Prostate gland (tissue), 2 donors: ENCODE data around the gene PACSIN1. TPM values are rescaled to one million over a fixed set of nuclear protein-coding genes. Genes with fewer than 3 reads are reported as not detected.

ENCODE experiments used
- DNase-seq: peaks from one replicate; pipeline ENCODE4 v3.0.0-alpha.2; 2019; ENCODE audit warnings: low spot score
- H3K27ac ChIP-seq, 2 donors: fragments of 200-600 bp; sonication (generic); 2 replicates each; pipeline ENCODE4 v1.5.1; 2017 to 2019
- H3K27me3 ChIP-seq: fragments of 200-600 bp; sonication (generic); replicated peaks from 2 replicates; pipeline ENCODE4 v1.5.1; 2019; ENCODE audit not compliant: insufficient read depth
- H3K36me3 ChIP-seq, 2 donors: fragments of 200-600 bp; sonication (generic); 1 replicate in 1 of 2; 2 replicates in 1 of 2; pipeline versions ENCODE4 v1.5.1 to v1.8.1; 2017 to 2019
- H3K4me1 ChIP-seq: fragments of 200-600 bp; sonication (generic); replicated peaks from 2 replicates; pipeline ENCODE4 v1.5.1; 2019
- H3K4me3 ChIP-seq, 2 donors: fragments of 200-600 bp; sonication (generic); 2 replicates each; pipeline ENCODE4 v1.5.1; 2017 to 2019
- H3K9me3 ChIP-seq: fragments of 200-600 bp; sonication (generic); 2 replicates; pipeline ENCODE4 v1.5.1; 2017
- POLR2A ChIP-seq: fragments of 450-650 bp; IDR thresholded peaks from one replicate; pipeline ENCODE4 v1.6.1; 2016; ENCODE audit warnings: antibody characterized with exemption, mild to moderate bottlenecking
- POLR2AphosphoS5 ChIP-seq: sonication (generic); formaldehyde crosslinking; IDR thresholded peaks from one replicate; pipeline ENCODE4 v1.6.1; 2017; ENCODE audit warnings: antibody characterized with exemption
- WGBS: methylation state at CpG from one replicate; pipeline ENCODE4 v1.1.5; 2018; 5-methylcytosine and 5-hydroxymethylcytosine counted together
- intact Hi-C: fragments of 100-400 bp; cut with DNase I; formaldehyde crosslinking; loops from one replicate; pipeline ENCODE4 v1.14.2; 2022
- total RNA-seq, 2 donors: library from RNA; depleted of rRNA; stranded (reverse); fragments of >200 nt; gene quantifications; one replicate each; pipeline ENCODE4 v1.1.0, GENCODE V29; 2016
- TF ChIP-seq, protein P1 (sequence below), 4 experiments: fragments of 200-600 bp in 2 of 4; fragments of 450-650 bp in 2 of 4; sonication (generic) in 2 of 4; IDR thresholded peaks; 1 replicate in 3 of 4; 2 replicates in 1 of 4; pipeline ENCODE4 v1.5.1; 2016 to 2019; ENCODE audit warnings: antibody characterized with exemption in 4 of 4, mild to moderate bottlenecking in 2 of 4, moderate library complexity in 2 of 4

Gene PACSIN1
- total RNA-seq, 2 donors from 2014 or later: 0.32 to 0.57 TPM

DNA sequence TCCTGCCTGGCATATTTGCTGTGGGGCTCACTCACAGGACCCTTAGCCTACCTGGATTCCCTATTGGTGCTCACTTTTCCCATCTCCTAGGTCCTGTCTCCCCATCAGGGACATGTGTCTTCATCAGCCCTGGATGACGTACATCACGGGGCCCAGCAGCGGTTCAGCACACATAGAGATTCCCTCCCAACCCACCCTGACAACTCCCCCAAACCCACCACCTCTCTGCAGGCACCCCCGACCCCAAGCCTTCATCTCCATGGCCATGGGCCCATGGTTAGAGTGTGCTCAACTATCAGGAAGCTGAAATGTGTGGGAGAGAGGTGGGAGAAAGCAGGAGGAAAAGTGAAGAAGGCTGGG lies 115.7 kb downstream of the PACSIN1 start:
- H3K4me3 ChIP-seq: no peak overlapping the region
- intact Hi-C loops: no loop called here
- TF ChIP-seq POLR2A (no peak), POLR2AphosphoS5 (no peak)
- TF ChIP-seq, protein P1, sequence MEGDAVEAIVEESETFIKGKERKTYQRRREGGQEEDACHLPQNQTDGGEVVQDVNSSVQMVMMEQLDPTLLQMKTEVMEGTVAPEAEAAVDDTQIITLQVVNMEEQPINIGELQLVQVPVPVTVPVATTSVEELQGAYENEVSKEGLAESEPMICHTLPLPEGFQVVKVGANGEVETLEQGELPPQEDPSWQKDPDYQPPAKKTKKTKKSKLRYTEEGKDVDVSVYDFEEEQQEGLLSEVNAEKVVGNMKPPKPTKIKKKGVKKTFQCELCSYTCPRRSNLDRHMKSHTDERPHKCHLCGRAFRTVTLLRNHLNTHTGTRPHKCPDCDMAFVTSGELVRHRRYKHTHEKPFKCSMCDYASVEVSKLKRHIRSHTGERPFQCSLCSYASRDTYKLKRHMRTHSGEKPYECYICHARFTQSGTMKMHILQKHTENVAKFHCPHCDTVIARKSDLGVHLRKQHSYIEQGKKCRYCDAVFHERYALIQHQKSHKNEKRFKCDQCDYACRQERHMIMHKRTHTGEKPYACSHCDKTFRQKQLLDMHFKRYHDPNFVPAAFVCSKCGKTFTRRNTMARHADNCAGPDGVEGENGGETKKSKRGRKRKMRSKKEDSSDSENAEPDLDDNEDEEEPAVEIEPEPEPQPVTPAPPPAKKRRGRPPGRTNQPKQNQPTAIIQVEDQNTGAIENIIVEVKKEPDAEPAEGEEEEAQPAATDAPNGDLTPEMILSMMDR (IDR thresholded peaks at IDR 0.05): no peak
- H3K9me3 ChIP-seq: no peaks in the 10 kb centered on the region
- H3K27ac ChIP-seq: no peak overlapping the region
- WGBS: 96% methylated on average over 4 of the region's 4 CpGs
- DNase-seq: no peak
- no peaks in the 10 kb centered on the region for H3K36me3 ChIP-seq
- no peaks in the 10 kb centered on the region for H3K4me1 ChIP-seq
- H3K27me3 ChIP-seq: no peaks in the 10 kb centered on the region

DNA sequence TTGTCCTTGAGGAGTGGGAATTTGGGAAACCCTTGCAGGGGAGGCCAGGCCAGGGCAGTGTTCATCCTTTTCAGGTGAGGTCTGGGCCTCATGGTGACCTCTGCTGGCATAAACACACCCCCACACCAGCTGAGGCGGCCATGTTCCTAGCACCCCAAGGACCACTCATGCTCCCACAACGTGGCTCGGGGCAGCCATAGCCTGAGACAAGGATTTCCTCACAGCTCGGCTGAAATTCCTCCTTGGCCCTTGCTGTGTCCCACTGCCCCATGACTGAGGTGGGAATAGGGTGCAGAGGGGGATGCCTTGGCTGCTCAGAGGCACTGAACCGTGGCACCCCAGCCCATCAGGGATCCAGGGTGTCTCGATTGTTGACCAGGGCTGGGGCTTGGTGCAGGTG lies 117.6 kb downstream of the PACSIN1 start:
- intact Hi-C loops: no loop called here
- Histone ChIP-seq H3K27me3 (no peaks in the 10 kb centered on the region), H3K4me1 (no peaks in the 10 kb centered on the region), H3K4me3 (no peak overlapping the region), H3K9me3 (no peaks in the 10 kb centered on the region), H3K27ac (no peak overlapping the region), H3K36me3 (no peaks in the 10 kb centered on the region)
- TF ChIP-seq, protein P1 (IDR thresholded peaks at IDR 0.05): peak in 2 of 4 experiments; percentile 23 to 33
- no peak for TF ChIP-seq POLR2AphosphoS5
- DNase-seq: no peak
- 85% methylated on average over 6 of the region's 6 CpGs for WGBS

DNA sequence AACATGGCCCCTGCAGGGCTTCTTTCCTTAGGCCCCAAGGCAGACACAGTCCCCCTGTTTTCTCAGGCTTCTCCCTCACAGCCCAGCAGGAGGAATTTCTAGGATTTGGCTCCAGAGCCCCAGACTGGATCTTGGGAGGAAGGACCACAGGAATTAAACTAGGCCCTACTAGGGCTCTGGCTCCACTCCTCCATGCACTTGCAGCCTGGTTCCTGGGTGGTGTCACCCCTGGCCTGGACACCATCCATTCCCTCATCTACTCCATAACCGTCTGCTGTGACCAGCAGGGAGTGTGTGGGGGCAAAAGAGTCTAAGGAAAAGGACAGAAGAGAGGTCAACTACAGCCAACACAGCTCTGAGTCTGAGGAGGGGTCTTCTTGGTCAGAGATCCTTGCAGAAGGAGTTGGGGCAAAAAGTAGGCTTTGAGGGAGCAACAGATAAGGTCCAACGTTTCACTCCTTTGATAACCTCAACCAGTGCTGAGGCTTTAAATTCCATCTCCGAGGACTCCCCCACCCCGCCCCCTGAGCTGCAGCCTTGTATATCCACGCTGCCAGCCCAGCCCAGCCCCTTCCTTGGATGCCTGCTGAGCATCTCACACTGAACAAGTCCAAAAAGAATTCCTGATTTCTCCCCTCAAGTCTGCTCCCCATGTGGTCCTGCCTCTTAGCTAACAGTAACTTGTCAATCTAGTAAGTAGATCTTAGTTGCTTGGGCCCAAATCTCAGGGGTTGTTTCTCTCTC lies 118.2 kb downstream of the PACSIN1 start:
- Histone ChIP-seq H3K36me3 (no peaks in the 10 kb centered on the region), H3K9me3 (no peaks in the 10 kb centered on the region), H3K4me1 (no peaks in the 10 kb centered on the region), H3K4me3 (no peak overlapping the region), H3K27ac (no peak overlapping the region), H3K27me3 (no peaks in the 10 kb centered on the region)
- TF ChIP-seq POLR2A (no peak), POLR2AphosphoS5 (no peak)
- TF ChIP-seq, protein P1 (IDR thresholded peaks at IDR 0.05): no peak
- WGBS: 60% methylated on average over 5 of the region's 5 CpGs
- intact Hi-C loops: no loop called here
- no peak for DNase-seq

DNA sequence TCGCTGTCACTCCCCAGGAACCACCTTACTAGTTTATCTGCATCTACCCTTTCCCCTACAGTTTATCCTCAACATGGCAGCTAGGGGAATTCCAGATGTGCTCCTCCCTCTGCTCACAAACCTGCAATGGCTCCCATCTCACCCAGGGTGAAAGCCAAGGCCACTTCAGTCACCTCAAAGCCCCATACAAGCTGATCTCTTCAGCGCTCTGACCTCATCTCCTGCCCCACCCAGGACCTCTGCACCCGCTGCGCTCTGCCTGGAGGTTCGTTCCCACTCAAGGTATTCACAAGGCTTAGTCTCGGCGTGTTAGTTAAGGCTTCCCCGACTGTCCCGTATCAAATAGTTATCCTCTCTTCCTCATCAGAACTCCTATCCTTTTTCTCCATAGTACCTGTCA lies 118.8 kb downstream of the PACSIN1 start:
- WGBS: 91% methylated on average over 9 of the region's 9 CpGs
- H3K27ac ChIP-seq: no peak overlapping the region
- no peaks in the 10 kb centered on the region for H3K36me3 ChIP-seq
- no peaks in the 10 kb centered on the region for H3K4me1 ChIP-seq
- H3K9me3 ChIP-seq: no peaks in the 10 kb centered on the region
- intact Hi-C loops: no loop called here
- H3K27me3 ChIP-seq: no peaks in the 10 kb centered on the region
- TF ChIP-seq, protein P1 (IDR thresholded peaks at IDR 0.05): no peak
- no peak for TF ChIP-seq POLR2AphosphoS5
- no peak for TF ChIP-seq POLR2A
- DNase-seq: no peak
- no peak overlapping the region for H3K4me3 ChIP-seq

Other genes with a start within 250 kb of the PACSIN1 start
- 100 to 1,000 TPM in 1 of 2 donors, 10 to 100 TPM in 1; 29.4 to 139 TPM for gene HMGA1, start 229.2 kb upstream of the PACSIN1 start, total RNA-seq
- gene SMIM29, start 217.1 kb upstream of the PACSIN1 start, total RNA-seq: 10 to 100 TPM; 25.9 to 41.6 TPM
- gene NUDT3, start 73.4 kb upstream of the PACSIN1 start, total RNA-seq: 10 to 100 TPM; 28.9 to 30.8 TPM
- gene RPS10, start 40.0 kb upstream of the PACSIN1 start, total RNA-seq: 1,000 to 10,000 TPM; 1,707 to 2,711 TPM
- 100 to 1,000 TPM; 165 to 738 TPM for gene SPDEF, start 90.3 kb downstream of the PACSIN1 start, total RNA-seq
- 10 to 100 TPM; 57.4 to 93.6 TPM for gene ILRUN, start 230.7 kb downstream of the PACSIN1 start, total RNA-seq